ENCODE data around the gene TMEM270. TPM values are rescaled to one million over a fixed set of nuclear protein-coding genes. Genes with fewer than 3 reads are reported as not detected.

Gene TMEM270
- total RNA-seq, 1 donor from 2014 or later: not detected

DNA sequence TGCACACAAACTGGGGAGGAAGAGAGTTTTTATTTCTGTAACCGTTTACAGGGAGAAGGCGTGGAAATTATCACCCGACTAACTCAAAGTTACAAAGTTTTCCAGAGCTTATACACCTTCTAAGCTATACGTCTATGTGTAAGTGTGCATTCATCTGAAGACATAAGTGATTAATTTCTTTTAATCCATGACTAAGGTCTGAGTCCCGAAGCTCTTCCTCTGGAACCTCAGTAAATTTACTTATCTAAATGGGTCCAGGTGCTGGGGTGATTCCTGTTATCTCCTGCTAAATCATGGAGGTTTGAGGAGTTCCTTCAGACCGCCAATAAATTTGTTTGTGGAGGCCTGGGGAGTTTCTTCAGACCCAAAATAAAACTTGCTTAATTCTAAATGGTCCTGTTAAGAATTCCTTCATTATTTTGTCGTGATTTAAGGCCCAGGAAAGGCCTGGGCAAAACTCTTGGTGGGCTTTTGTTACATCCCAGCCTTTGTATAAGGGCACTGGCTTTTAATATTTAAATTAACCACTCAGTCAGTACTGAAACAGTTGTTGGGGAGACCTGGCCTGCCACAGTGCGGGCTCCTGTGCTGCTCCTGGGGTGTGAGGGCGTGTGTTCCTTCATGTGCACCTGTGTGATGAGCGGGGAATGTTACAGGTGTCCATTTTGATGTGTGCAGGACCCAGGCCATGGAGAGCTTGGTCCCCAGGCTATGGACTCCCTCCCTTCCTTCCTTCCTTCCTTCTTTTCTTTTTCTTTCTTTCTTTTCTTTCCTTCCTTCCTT, 12.8 kb upstream of the TMEM270 start:
- ATAC-seq (ENCODE audit: poor library complexity): no peak
- intact Hi-C loops (cut with DNase I): no loop called here
- no peak for DNase-seq

DNA sequence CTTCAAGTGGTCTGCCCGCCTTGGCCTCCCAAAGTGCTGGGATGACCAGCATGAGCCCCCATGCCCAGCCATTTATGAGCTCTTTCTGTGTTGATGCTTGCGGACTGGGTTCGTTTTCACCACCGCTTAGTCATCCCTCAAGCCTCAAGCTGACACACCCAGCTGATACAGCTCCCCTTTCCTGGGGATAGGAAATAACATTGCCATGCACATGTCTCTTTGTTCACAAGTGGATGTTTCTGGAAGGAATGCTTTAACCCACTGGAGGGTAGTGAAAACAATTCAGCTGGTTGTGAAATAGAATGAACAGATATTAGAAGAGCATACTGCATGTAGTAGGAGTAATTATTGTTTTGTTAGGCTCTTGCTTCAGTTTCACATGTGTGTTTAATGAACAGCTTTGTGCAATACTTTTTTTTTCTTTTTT, 10.2 kb upstream of the TMEM270 start:
- DNase-seq: no peak
- intact Hi-C loops (cut with DNase I): loop anchor here (5.0 to 10.0 kb wide), 2 partner anchors 38 to 246 kb away; no protein-coding TSS in a partner anchor
- peak; percentile 50 for ATAC-seq (ENCODE audit: poor library complexity)

DNA sequence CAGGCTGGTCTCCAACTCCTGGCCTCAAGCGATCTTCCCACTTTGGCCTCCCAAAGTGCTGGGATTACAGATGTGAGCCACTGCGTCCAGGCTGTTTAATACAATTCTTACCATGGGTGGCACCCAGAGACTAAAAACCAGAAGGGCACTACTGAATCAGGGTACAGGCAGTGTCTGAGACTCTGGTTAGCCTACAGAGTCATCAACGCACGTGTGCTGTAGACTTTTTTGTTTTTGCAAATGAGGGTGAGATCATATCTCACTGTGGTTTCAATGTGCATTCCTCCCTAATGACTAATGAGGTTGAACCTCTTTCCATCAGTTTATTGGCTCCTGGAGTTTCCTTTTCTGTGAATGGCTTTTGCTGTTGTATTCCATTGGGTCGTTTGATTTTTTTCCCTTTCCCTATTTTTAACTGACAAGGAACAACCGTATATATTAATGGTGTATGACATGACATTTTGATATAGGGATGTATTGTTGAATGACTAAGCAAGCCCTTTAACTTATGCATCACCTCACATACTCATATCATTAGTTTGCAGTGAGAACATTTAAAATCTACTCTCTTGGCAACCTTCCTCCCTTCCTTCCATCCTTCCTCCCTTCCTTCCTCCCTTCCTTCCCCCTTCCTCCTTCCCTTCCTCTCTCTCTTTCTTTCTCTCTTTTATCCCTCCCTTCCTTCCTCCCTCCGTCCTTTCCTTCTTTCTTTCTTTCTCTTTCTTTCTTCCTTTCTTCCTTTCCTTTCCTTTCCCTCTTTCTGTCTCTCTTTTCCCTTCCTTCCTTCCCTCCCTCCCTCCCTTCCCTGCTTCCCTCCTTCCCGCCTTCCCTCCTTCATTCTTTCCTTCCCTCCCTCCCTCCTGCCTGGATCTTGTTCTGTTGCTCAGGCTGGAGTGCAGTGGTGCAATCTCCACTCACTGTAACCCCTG, 9.3 kb upstream of the TMEM270 start:
- ATAC-seq (ENCODE audit: poor library complexity) (peak; percentile 54), DNase-seq (no peak)
- intact Hi-C loops (cut with DNase I): loop anchor here (5.0 to 10.0 kb wide), 2 partner anchors 39 to 247 kb away; no protein-coding TSS in a partner anchor

DNA sequence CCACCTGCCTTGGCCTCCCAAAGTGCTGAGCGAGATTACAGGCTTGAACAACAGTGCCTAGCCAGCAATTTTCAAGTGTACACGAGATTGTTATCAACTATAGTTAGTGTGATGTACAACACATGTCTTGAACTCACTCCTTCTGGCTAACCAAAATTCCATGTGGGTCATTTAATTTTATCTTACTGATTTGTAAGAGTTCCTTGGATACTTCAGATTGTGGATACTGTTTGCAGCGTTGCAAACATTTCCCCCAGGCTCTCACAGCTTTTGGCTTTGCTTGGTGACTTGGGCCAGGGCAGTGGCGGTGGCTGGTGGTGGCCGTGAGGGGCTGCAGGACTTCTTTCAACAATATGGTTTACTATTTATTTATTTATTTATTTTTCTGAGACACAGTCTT, 8.5 kb upstream of the TMEM270 start:
- intact Hi-C loops (cut with DNase I): loop anchor here (5.0 to 10.0 kb wide), 2 partner anchors 40 to 248 kb away; no protein-coding TSS in a partner anchor
- no peak for DNase-seq
- ATAC-seq (ENCODE audit: poor library complexity): no peak

DNA sequence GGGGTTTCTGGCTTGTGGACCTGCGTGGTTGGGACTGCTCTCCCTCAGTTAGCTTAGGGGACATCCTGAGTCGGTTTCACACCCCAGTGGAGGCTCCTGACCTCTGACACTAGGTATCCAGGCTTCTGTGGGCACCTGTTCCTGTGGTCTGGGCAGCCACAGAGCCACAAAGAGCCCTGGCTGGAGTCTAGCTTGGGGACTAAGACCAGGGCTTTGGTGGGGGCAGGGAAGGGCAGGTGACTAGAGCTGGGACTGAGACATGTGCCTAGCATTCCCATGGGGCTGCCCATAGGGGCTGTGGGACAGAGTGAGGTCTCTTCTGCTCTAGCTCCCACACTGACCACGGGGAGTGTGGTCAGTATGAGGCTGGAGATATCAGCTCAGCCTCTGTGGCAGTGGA, 4.0 kb upstream of the TMEM270 start:
- intact Hi-C loops (cut with DNase I): loop anchor here (10.0 kb wide), 1 partner anchor 252 kb away; no protein-coding TSS in a partner anchor
- DNase-seq (no peak), ATAC-seq (ENCODE audit: poor library complexity) (no peak)

DNA sequence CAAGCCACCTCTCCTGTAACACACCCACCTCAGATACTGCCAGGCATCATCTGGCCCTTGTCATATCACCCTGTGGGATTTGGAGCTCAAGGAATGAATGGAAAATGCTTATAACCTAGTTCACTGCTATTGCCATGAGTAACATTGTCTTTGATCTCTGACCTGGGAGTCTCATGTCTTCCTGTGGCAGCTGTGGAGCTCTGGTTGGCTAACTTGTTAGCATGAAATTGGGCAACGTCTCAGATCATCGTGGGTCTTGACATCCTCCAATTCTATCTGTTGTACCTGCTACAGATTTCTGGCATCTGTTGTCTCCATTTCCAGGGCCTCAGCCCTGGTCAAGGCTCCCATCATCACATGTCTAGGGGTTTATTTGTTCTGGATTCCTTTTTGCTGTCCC, 2.2 kb upstream of the TMEM270 start:
- ATAC-seq (ENCODE audit: poor library complexity): no peak
- intact Hi-C loops (cut with DNase I): loop anchor here (10.0 kb wide), 1 partner anchor 254 kb away; no protein-coding TSS in a partner anchor
- DNase-seq: no peak

DNA sequence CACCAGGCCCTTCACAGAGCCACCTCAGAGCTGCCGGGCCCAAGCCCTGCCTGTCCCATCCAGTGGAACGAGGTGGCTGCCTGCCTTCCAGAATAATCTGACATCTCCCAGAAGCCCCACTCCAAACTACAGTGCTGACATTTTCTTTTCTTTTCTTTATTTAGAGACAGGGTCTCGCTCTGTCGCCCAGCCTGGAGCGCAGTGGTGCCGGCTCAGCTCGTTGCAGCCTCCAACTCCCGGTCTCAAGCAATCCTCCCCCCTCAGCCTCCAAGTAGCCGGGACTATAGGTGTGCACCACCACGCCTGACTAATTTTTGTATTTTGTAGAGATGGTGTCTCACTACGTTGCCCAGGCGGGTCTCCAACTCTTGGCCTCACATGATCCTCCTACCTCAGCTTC, 346 bp downstream of the TMEM270 start:
- intact Hi-C loops (cut with DNase I): no loop called here
- no peak for DNase-seq
- no peak for ATAC-seq (ENCODE audit: poor library complexity)

DNA sequence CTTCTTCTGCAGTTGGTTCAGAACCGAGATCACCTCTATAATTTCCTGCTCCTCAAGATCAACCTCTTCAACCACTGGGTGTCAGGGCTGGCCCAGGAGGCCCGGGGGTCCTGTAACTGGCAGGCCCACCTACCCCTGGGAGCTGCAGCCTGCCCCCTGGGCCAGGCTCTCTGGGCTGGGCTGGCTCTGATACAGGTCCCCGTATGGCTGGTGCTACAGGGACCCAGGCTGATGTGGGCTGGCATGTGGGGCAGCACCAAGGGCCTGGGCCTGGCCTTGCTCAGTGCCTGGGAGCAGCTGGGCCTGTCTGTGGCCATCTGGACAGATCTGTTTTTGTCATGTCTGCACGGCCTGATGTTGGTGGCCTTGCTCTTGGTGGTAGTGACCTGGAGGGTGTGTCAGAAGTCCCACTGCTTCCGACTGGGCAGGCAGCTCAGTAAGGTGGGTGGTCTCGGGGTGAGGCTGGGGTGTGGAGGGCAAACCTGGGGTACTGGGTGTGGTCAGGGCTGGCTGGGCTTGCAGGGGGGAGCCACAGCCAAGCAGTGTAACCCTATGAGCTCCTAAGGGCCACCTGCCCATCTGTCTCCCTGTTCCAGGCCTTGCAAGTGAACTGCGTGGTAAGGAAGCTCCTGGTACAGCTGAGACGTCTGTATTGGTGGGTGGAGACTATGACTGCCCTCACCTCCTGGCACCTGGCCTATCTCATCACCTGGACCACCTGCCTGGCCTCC, 4.2 kb downstream of the TMEM270 start:
- DNase-seq (no peak), ATAC-seq (ENCODE audit: poor library complexity) (no peak)
- intact Hi-C loops (cut with DNase I): loop anchor here (5.0 kb wide), 1 partner anchor 162 kb away; the partner anchor contains the start of gene ELN

DNA sequence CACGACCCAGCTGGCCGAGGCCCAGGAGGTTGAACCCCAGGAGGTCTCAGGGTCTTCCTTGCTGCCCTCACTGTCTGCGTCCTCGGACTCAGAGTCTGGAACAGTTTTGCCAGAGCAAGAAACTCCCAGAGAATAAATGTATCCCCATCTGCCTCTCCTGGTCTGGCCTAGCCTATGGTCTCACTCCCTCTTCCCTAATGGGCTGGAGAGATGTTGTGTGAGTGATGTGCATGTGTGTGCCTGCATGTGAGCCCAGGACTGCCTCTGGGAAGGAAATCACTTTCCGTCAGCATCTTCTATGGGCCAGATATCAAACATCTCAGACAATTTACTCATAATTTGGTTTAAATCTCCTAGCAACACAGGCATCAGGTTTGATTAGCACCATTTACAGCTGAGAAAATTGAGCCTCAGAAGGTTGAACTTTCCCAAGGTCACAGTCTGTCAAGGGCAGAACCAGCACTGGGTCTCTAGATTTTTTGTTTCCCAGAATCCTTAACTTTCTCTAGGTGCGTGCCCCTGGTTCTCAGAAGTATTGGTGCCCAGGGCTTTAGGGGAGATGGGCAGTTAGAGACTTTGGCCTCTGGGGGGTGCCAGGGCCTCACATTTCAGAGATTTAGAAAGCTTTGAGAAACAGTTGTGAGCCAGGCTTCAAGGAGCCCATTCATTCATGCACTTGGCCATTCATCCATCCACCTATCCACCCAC, 4.9 kb downstream of the TMEM270 start:
- DNase-seq: no peak
- intact Hi-C loops (cut with DNase I): loop anchor here (5.0 kb wide), 1 partner anchor 161 kb away; the partner anchor contains the start of gene ELN
- peak; percentile 82 for ATAC-seq (ENCODE audit: poor library complexity)

DNA sequence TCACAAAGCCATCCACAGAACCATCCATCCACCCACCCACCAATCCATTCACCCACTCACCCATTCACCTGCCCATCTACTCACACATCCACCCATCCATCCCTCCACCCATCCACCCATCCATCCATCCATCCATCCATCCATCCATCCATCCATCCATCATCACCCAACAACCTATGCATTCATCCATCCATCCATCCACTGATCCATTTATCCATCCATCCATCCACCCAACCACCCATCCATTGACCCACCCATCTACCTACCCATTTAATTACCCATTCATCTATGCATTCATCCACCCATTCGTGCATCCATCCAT, 5.4 kb downstream of the TMEM270 start:
- intact Hi-C loops (cut with DNase I): loop anchor here (5.0 kb wide), 1 partner anchor 161 kb away; the partner anchor contains the start of gene ELN
- no peak for ATAC-seq (ENCODE audit: poor library complexity)
- no peak for DNase-seq

DNA sequence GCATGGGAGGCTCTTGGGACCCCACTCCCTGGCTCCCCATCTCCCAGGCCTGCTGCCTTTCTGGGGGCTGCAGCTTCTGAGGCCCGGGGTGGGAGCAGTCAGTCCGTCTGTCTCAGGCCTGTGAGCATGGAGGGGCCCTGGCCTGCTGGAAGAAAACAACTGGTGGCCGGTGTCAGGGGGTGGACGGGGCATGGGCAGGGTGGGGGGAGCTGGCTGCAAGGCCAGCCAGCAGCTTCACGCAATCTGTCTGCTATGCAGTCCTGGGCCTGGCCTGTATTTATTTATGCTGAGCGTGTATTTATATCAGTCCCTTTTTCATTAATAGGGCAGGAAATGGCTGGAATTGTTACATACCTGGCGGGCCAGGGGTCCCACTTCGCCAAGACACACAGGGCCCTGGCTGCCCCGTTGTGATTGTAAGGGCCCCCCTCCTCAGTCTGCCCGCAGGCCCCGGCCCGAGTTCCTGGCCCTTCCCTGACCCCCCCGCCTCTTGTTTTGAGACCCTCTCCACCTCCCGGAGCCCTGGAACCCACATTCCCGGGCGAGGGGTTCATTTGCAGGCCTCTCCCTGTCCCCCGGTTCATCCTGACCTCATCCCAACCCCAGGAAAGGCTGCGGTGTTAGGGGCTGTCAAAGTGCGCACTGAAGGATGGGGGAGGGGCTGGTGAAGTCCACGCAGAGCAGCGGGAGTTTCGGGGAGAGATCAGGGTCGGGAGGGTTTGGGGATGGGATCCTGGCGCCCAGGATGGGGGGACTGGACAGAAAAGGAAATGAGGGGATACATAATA, 8.2 kb downstream of the TMEM270 start:
- ATAC-seq (ENCODE audit: poor library complexity) (no peak), DNase-seq (no peak)
- intact Hi-C loops (cut with DNase I): loop anchor here (5.0 kb wide), 1 partner anchor 158 kb away; the partner anchor contains the start of gene ELN

DNA sequence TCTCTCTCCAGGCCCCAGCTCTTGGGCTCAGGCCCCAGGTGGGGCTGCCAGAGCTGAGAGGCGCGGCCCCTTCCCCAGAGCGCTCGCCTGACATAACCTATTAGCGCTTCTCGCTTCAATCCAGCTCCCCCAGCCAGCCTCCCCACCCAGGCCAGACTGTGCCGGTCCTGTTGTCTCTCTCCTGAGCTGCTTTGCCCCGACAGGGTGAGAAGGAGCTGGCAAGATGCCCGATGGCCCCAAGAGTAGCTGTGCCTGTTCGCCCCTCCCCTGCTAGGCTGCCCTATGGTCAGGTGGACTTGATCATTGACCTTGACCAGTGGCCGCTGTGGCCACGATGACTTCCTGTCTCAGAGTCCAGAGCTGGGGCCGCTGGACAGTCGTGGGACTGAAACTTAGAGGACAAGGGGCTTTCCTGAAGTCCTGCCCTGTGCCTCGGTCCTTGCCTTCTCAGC, 9.1 kb downstream of the TMEM270 start:
- intact Hi-C loops (cut with DNase I): no loop called here
- DNase-seq: peak; percentile 49
- no peak for ATAC-seq (ENCODE audit: poor library complexity)

DNA sequence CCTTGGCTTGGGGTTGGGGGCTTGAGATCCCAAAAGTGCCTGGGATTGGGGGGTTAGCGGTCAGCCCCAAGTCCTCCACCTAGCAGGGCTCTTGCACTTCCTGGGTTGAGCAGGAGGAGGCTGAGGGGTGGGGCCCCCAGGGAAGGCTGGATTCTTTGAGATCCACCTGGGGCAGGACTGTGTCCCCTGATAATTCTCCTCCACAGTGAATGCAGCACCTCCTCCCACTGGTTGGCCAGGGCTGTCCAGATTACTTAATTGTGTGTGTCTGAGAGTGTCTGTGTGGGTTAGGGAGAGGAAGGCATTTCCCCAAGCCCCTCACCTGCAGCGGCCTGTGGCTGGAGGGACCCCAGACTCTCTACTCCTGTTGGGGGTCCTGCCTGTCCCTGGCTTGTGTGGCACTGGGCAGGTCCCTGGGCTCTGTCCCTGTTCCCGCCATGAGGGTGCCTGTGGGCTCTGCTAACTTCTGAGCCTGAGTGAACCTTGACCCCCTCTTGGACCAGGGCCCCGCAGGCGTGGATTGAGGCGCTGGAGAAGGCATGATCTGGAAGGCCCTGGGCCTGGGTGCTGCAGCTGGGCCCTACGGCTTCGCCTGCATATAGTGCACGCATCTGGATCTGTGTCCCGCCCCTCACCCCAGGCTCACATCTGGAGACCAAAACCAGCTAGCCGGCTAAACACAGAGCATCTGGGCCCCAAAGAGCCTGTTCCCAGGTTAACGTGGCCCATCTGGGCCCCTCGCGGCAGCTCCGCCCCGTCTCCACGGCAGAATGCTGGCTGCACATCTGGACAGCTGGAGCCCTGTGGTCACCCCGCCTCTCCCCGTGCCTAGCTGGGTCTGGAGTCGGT, 10.4 kb downstream of the TMEM270 start:
- DNase-seq (peak; percentile 52), ATAC-seq (ENCODE audit: poor library complexity) (peak; percentile 57)
- intact Hi-C loops (cut with DNase I): no loop called here

DNA sequence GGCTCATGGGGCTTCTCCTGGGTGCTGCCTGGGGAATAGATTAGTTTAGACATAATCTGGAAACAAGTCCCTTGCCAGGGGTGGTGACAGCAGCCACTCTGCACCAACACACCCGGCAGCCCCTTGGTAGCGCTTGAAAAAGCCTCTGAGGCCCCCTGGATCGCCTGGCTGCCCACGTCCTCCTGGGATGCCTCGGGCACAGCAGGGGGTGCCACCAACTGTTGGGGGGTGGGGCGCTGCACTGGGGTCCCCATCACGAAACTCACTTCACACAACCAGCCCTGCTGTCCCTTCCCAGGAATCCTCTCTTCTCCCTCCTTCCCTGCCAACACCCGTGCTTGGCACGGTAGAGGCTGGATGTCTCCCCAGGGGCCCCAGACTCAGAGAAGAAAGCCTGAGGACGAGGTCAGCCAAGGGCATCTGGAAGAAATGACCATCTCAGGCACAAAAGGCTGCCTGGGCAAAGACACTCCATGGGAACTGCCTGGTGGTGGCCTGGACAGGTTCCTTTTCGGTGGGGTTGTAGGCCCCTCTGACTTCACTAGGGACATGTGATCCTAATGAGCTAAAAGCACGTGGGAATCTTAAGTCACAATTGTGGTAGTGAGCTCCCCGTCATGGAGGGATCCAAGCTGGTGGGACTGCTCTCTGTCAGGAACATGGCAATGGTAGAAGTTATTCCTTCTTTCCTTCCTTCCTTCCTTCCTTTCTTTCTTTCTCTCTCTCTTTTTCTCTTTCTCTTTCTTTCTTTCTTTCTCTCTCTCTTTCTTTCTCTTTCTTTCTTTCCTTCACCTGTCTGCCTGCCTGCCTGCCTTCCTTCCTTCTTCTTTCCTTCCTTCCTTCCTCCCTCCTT, 11.3 kb downstream of the TMEM270 start:
- intact Hi-C loops (cut with DNase I): no loop called here
- ATAC-seq (ENCODE audit: poor library complexity): no peak
- DNase-seq: no peak

DNA sequence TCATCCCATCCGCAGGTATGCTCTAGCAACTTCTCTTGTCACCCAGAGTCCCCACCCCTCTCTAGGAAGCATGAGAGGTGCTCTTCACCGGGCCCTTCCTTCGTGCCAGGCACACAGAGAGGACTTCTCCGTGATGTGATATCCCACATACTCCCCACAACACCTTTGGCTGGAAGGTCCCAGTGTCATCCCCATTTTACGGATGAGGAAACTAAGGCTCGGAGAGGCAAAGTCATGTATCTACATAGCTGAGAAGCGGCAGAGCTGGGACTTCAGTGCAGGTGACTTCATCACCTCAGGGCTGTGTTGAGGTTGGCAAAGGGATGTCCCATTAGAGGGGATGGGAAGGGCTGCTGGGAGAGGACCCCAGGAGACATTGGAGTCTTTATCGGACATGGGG, 15.4 kb downstream of the TMEM270 start:
- no peak for ATAC-seq (ENCODE audit: poor library complexity)
- DNase-seq: no peak
- intact Hi-C loops (cut with DNase I): no loop called here

DNA sequence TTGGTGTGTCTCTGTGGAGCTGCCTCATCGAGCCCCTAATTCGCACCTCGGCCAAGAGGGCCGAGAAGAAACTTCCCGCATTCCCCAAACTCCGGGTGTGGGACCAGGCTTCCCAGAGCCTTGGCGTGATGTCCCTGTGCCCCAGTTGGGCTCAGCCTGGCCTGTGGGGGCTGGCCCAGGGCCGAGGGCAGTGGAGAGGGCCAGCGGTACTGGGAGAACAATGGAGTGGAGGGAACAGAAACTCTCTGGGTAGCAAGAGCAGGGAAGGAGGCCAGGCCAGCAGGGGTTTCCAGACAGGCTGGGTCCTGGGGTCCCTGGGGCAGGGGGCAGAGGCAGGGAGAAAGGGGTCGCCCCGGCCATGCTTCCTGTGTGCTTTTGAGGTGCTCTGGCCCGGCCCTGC, 16.0 kb downstream of the TMEM270 start:
- intact Hi-C loops (cut with DNase I): no loop called here
- DNase-seq (no peak), ATAC-seq (ENCODE audit: poor library complexity) (no peak)
